ENCODE results near the gene ITGAD.
"Not testable (repeated sequence)": the region's sequence is repeated elsewhere in the genome, so short reads cannot be mapped to it uniquely, and the experiment has no call there.

ITGAD gene

DNA sequence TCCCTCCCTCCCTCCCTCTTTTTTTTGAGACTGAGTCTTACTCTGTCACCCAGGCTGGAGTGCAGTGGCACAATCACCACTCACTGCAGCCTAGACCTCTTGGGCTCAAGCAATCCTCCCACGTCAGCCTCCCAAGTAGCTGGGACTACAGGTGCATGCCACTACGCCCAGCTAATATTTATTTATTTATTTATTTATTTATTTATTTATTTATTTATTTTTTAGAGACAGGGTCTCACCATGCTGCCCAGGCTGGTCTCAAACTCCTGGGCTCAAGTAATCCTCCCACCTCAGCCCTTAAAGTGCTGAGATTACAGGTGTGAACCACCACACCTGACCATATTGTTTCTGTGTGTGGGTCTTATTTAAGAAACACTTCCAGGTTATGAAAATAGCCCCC lies 23.9 kb downstream of the ITGAD start:
- H3K27ac ChIP-seq (ENCODE audit: low read depth, low read length); H3K4ac ChIP-seq (ENCODE audit: low read depth, low read length); H2BK12ac ChIP-seq (ENCODE audit: low read length); H3K18ac ChIP-seq (ENCODE audit: low read length); H3K14ac ChIP-seq (ENCODE audit: low read length); H3K4me1 ChIP-seq (ENCODE audit: control insufficient read depth in 1 of 2, insufficient read depth in 2 of 2, low read length in 2 of 2); H2BK5ac ChIP-seq (ENCODE audit: low read depth, low read length, poor library complexity); H4K91ac ChIP-seq (ENCODE audit: low read depth, low read length); H3K79me2 ChIP-seq (ENCODE audit: control insufficient read depth, insufficient read depth, low read length, poor library complexity); H3K36me3 ChIP-seq (ENCODE audit: control insufficient read depth in 1 of 2, insufficient read depth in 2 of 2, low read length in 2 of 2); H3K27me3 ChIP-seq (ENCODE audit: insufficient read depth, low read length); H3K4me3 ChIP-seq (ENCODE audit: low read depth, low read length); H2AFZ ChIP-seq (ENCODE audit: insufficient read depth, low read length, poor library complexity); H4K8ac ChIP-seq (ENCODE audit: low read depth, low read length); H3K4me2 ChIP-seq (ENCODE audit: low read length); H3K79me1 ChIP-seq (ENCODE audit: low read length); H4K12ac ChIP-seq (ENCODE audit: low read depth, low read length); H3K9ac ChIP-seq (ENCODE audit: low read length); H2AK5ac ChIP-seq (ENCODE audit: low read length); H2BK120ac ChIP-seq (ENCODE audit: insufficient read depth, low read length, poor library complexity); DNase-seq; H3K23ac ChIP-seq (ENCODE audit: low read length): not testable (repeated sequence)
- no CpG with 5 or more reads among the region's 2 CpGs for WGBS (ENCODE audit: extremely low coverage, insufficient coverage, insufficient read length)
- H3K9me3 ChIP-seq (ENCODE audit: insufficient read depth, low read depth, low read length) = peaks cover 16% of the 10 kb centered on the region

DNA sequence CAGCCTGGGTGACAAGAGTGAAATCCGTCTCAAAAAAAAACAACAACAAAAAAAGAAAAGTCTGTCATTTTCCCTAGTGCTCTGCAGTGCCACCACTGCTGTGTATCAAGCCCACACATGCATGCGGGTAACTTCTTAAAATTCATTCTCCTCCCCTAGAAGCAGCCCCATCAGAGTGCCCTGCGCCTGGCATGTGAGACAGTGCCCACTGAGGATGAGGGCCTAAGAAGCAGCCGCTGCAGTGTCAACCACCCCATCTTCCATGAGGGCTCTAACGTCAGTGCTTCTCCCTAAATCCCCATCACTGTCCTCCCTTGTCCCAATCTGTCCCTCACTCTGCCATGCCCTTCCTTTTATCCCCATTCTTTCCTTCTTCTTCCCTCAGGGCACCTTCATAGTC lies 24.8 kb downstream of the ITGAD start:
- Histone ChIP-seq H2BK120ac (ENCODE audit: insufficient read depth, low read length, poor library complexity) (no peak overlapping the region), H3K36me3 (ENCODE audit: control insufficient read depth in 1 of 2, insufficient read depth in 2 of 2, low read length in 2 of 2) (no peaks in the 10 kb centered on the region), H4K12ac (ENCODE audit: low read depth, low read length) (no peak overlapping the region), H2BK5ac (ENCODE audit: low read depth, low read length, poor library complexity) (no peak overlapping the region), H2AFZ (ENCODE audit: insufficient read depth, low read length, poor library complexity) (no peak overlapping the region), H3K27me3 (ENCODE audit: insufficient read depth, low read length) (no peaks in the 10 kb centered on the region), H3K9ac (ENCODE audit: low read length) (no peak overlapping the region), H3K4me2 (ENCODE audit: low read length) (no peak overlapping the region), H2BK12ac (ENCODE audit: low read length) (no peak overlapping the region), H3K4me1 (ENCODE audit: control insufficient read depth in 1 of 2, insufficient read depth in 2 of 2, low read length in 2 of 2) (no peaks in the 10 kb centered on the region), H3K79me2 (ENCODE audit: control insufficient read depth, insufficient read depth, low read length, poor library complexity) (no peaks in the 10 kb centered on the region), H3K79me1 (ENCODE audit: low read length) (no peaks in the 10 kb centered on the region), H3K27ac (ENCODE audit: low read depth, low read length) (no peak overlapping the region), H3K9me3 (ENCODE audit: insufficient read depth, low read depth, low read length) (peaks cover 13% of the 10 kb centered on the region), H2AK5ac (ENCODE audit: low read length) (no peak overlapping the region), H3K18ac (ENCODE audit: low read length) (no peak overlapping the region), H4K8ac (ENCODE audit: low read depth, low read length) (no peak overlapping the region), H3K4me3 (ENCODE audit: low read depth, low read length) (no peak overlapping the region), H4K91ac (ENCODE audit: low read depth, low read length) (no peak overlapping the region), H3K4ac (ENCODE audit: low read depth, low read length) (no peak overlapping the region), H3K14ac (ENCODE audit: low read length) (no peak overlapping the region), H3K23ac (ENCODE audit: low read length) (no peak overlapping the region)
- DNase-seq = no peak
- no CpG with 5 or more reads among the region's 5 CpGs for WGBS (ENCODE audit: extremely low coverage, insufficient coverage, insufficient read length)

DNA sequence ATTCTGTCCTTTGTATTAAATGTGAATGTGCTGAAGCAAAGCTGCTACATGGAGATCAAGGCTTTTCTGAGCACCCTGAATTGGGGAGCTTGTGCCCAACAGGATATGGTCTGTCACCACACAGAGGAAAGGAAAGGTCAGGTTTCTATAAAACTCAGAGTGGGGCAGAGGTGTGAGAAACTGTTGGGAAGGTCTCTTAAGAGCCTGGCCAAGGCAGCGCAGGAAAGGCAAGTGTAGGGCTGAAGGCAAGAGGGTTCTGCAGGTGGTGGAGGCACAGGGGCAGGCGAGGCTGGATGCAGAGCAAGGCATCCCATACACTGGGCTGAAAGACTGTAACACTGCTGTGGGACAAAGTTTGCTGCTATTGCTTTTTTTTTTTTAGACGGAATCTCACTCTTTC lies 26.9 kb downstream of the ITGAD start:
- no peaks in the 10 kb centered on the region for H3K79me2 ChIP-seq (ENCODE audit: control insufficient read depth, insufficient read depth, low read length, poor library complexity)
- no CpG with 5 or more reads among the region's 3 CpGs for WGBS (ENCODE audit: extremely low coverage, insufficient coverage, insufficient read length)
- no peak overlapping the region for H3K23ac ChIP-seq (ENCODE audit: low read length)
- no peak overlapping the region for H4K91ac ChIP-seq (ENCODE audit: low read depth, low read length)
- H2AFZ ChIP-seq (ENCODE audit: insufficient read depth, low read length, poor library complexity) = no peak overlapping the region
- no peak overlapping the region for H2BK5ac ChIP-seq (ENCODE audit: low read depth, low read length, poor library complexity)
- H3K18ac ChIP-seq (ENCODE audit: low read length) = no peak overlapping the region
- H2BK120ac ChIP-seq (ENCODE audit: insufficient read depth, low read length, poor library complexity) = no peak overlapping the region
- no peak overlapping the region for H4K12ac ChIP-seq (ENCODE audit: low read depth, low read length)
- no peak overlapping the region for H4K8ac ChIP-seq (ENCODE audit: low read depth, low read length)
- H3K14ac ChIP-seq (ENCODE audit: low read length) = no peak overlapping the region
- peaks cover 5% of the 10 kb centered on the region for H3K9me3 ChIP-seq (ENCODE audit: insufficient read depth, low read depth, low read length)
- H3K4me1 ChIP-seq (ENCODE audit: control insufficient read depth in 1 of 2, insufficient read depth in 2 of 2, low read length in 2 of 2) = no peaks in the 10 kb centered on the region
- no peak overlapping the region for H3K4me2 ChIP-seq (ENCODE audit: low read length)
- no peak overlapping the region for H3K27ac ChIP-seq (ENCODE audit: low read depth, low read length)
- H3K4me3 ChIP-seq (ENCODE audit: low read depth, low read length) = no peak overlapping the region
- no peak overlapping the region for H2BK12ac ChIP-seq (ENCODE audit: low read length)
- no peak overlapping the region for H3K4ac ChIP-seq (ENCODE audit: low read depth, low read length)
- H3K27me3 ChIP-seq (ENCODE audit: insufficient read depth, low read length) = no peaks in the 10 kb centered on the region
- no peaks in the 10 kb centered on the region for H3K36me3 ChIP-seq (ENCODE audit: control insufficient read depth in 1 of 2, insufficient read depth in 2 of 2, low read length in 2 of 2)
- no peak for DNase-seq
- no peak overlapping the region for H2AK5ac ChIP-seq (ENCODE audit: low read length)
- no peak overlapping the region for H3K9ac ChIP-seq (ENCODE audit: low read length)
- no peaks in the 10 kb centered on the region for H3K79me1 ChIP-seq (ENCODE audit: low read length)

DNA sequence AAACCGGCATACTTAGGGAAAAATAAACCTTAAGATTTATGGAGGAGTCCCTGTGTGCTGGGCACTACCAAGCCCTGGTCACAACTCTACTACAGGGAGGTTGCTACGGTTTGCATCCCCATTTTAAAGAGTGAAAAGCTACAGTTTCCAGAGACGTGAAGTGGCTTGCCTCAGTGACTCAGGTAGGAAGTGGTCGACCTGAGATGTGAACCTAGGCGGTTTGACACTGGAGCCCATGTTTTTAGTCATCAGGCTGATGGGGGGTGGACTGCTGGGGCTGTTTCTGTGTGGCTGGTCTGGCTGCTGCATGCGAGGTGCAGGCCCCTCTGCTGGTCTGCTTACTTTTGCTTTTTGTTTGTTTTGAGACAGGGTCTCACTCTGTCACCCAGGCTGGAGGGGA lies 28.5 kb downstream of the ITGAD start:
- Histone ChIP-seq H3K36me3 (ENCODE audit: control insufficient read depth in 1 of 2, insufficient read depth in 2 of 2, low read length in 2 of 2) (no peaks in the 10 kb centered on the region), H2BK5ac (ENCODE audit: low read depth, low read length, poor library complexity) (no peak overlapping the region), H3K9me3 (ENCODE audit: insufficient read depth, low read depth, low read length) (peaks cover 1% of the 10 kb centered on the region), H3K4me1 (ENCODE audit: control insufficient read depth in 1 of 2, insufficient read depth in 2 of 2, low read length in 2 of 2) (no peaks in the 10 kb centered on the region), H3K27me3 (ENCODE audit: insufficient read depth, low read length) (no peaks in the 10 kb centered on the region), H2AFZ (ENCODE audit: insufficient read depth, low read length, poor library complexity) (no peak overlapping the region), H4K91ac (ENCODE audit: low read depth, low read length) (no peak overlapping the region), H4K12ac (ENCODE audit: low read depth, low read length) (no peak overlapping the region), H3K14ac (ENCODE audit: low read length) (no peak overlapping the region), H2BK120ac (ENCODE audit: insufficient read depth, low read length, poor library complexity) (no peak overlapping the region), H3K4me3 (ENCODE audit: low read depth, low read length) (no peak overlapping the region), H3K4ac (ENCODE audit: low read depth, low read length) (no peak overlapping the region), H4K8ac (ENCODE audit: low read depth, low read length) (no peak overlapping the region), H2AK5ac (ENCODE audit: low read length) (no peak overlapping the region), H3K18ac (ENCODE audit: low read length) (no peak overlapping the region), H3K23ac (ENCODE audit: low read length) (no peak overlapping the region), H3K9ac (ENCODE audit: low read length) (no peak overlapping the region), H2BK12ac (ENCODE audit: low read length) (no peak overlapping the region), H3K79me2 (ENCODE audit: control insufficient read depth, insufficient read depth, low read length, poor library complexity) (no peaks in the 10 kb centered on the region), H3K27ac (ENCODE audit: low read depth, low read length) (no peak overlapping the region), H3K79me1 (ENCODE audit: low read length) (no peaks in the 10 kb centered on the region), H3K4me2 (ENCODE audit: low read length) (no peak overlapping the region)
- DNase-seq = no peak
- WGBS (ENCODE audit: extremely low coverage, insufficient coverage, insufficient read length) = no CpG with 5 or more reads among the region's 6 CpGs
